ENCODE results near the gene PALD1.

Gene PALD1

GRCh38 chr10:70558871-70559810 lies 80.6 kb downstream of the PALD1 start:
- no peaks in the 10 kb centered on the region for H3K9me2 ChIP-seq (replicated peaks; ENCODE audit: control insufficient read depth, low read length)
- peaks cover 31% of the 10 kb centered on the region for H3K36me3 ChIP-seq (ENCODE audit: control insufficient read depth, low read length)
- H3K4me2 ChIP-seq (ENCODE audit: low read length): peak overlapping the region; percentile 44; the same call in 1 of the 2 replicates
- no peak overlapping the region for H3K27ac ChIP-seq (ENCODE audit: low read depth, low read length)
- no peaks in the 10 kb centered on the region for H3K9me3 ChIP-seq (ENCODE audit: control insufficient read depth, insufficient read depth, low read length)
- TF ChIP-seq, protein P1, sequence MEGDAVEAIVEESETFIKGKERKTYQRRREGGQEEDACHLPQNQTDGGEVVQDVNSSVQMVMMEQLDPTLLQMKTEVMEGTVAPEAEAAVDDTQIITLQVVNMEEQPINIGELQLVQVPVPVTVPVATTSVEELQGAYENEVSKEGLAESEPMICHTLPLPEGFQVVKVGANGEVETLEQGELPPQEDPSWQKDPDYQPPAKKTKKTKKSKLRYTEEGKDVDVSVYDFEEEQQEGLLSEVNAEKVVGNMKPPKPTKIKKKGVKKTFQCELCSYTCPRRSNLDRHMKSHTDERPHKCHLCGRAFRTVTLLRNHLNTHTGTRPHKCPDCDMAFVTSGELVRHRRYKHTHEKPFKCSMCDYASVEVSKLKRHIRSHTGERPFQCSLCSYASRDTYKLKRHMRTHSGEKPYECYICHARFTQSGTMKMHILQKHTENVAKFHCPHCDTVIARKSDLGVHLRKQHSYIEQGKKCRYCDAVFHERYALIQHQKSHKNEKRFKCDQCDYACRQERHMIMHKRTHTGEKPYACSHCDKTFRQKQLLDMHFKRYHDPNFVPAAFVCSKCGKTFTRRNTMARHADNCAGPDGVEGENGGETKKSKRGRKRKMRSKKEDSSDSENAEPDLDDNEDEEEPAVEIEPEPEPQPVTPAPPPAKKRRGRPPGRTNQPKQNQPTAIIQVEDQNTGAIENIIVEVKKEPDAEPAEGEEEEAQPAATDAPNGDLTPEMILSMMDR (IDR thresholded peaks at IDR 0.05; ENCODE audit: low read depth, low read length, poor library complexity, severe bottlenecking): peak; percentile 66
- TF ChIP-seq EZH2phosphoT487 (IDR thresholded peaks at IDR 0.05; ENCODE audit: borderline replicate concordance, low read length): no peak
- H3K4me3 ChIP-seq (ENCODE audit: low read length): no peak overlapping the region
- H3F3A ChIP-seq (ENCODE audit: control insufficient read depth, insufficient read depth): no peaks in the 10 kb centered on the region
- no peaks in the 10 kb centered on the region for H3K79me2 ChIP-seq (ENCODE audit: control insufficient read depth, low read length)
- peaks cover 54% of the 10 kb centered on the region for H3K4me1 ChIP-seq (ENCODE audit: control insufficient read depth, low read length)
- H4K20me1 ChIP-seq (ENCODE audit: control insufficient read depth, insufficient read depth, low read depth, low read length): no peaks in the 10 kb centered on the region
- no peaks in the 10 kb centered on the region for H3K27me3 ChIP-seq (ENCODE audit: control insufficient read depth, low read length)

- Histone ChIP-seq H3K4me1 (ENCODE audit: control insufficient read depth, low read length) (peaks cover 60% of the 10 kb centered on the region), H3K4me2 (ENCODE audit: low read length) (peak overlapping the region; percentile 44), H3K36me3 (ENCODE audit: control insufficient read depth, low read length) (peaks cover 34% of the 10 kb centered on the region), H3K9me2 (replicated peaks; ENCODE audit: control insufficient read depth, low read length) (no peaks in the 10 kb centered on the region), H3K79me2 (ENCODE audit: control insufficient read depth, low read length) (no peaks in the 10 kb centered on the region), H4K20me1 (ENCODE audit: control insufficient read depth, insufficient read depth, low read depth, low read length) (no peaks in the 10 kb centered on the region), H3K4me3 (ENCODE audit: low read length) (peak overlapping the region; percentile 5; the same call in 1 of the 2 replicates), H3K27ac (ENCODE audit: low read depth, low read length) (peak overlapping the region; percentile 12; the same call in 1 of the 2 replicates), H3K27me3 (ENCODE audit: control insufficient read depth, low read length) (no peaks in the 10 kb centered on the region), H3F3A (ENCODE audit: control insufficient read depth, insufficient read depth) (no peaks in the 10 kb centered on the region), H3K9me3 (ENCODE audit: control insufficient read depth, insufficient read depth, low read length) (no peaks in the 10 kb centered on the region)
- TF ChIP-seq EZH2phosphoT487 (IDR thresholded peaks at IDR 0.05; ENCODE audit: borderline replicate concordance, low read length): no peak
- TF ChIP-seq, protein P1 (IDR thresholded peaks at IDR 0.05; ENCODE audit: low read depth, low read length, poor library complexity, severe bottlenecking): no peak
Observed at GRCh38 chr10:70559861-70560260, 81.3 kb downstream of the PALD1 start.

GRCh38 chr10:70560511-70560941 lies 82.0 kb downstream of the PALD1 start:
- H3K4me2 ChIP-seq (ENCODE audit: low read length): peak overlapping the region; percentile 44
- no peak overlapping the region for H3K27ac ChIP-seq (ENCODE audit: low read depth, low read length)
- no peaks in the 10 kb centered on the region for H3K79me2 ChIP-seq (ENCODE audit: control insufficient read depth, low read length)
- no peak overlapping the region for H3K4me3 ChIP-seq (ENCODE audit: low read length)
- no peaks in the 10 kb centered on the region for H3K27me3 ChIP-seq (ENCODE audit: control insufficient read depth, low read length)
- no peaks in the 10 kb centered on the region for H4K20me1 ChIP-seq (ENCODE audit: control insufficient read depth, insufficient read depth, low read depth, low read length)
- TF ChIP-seq, protein P1 (IDR thresholded peaks at IDR 0.05; ENCODE audit: low read depth, low read length, poor library complexity, severe bottlenecking): no peak
- no peak for TF ChIP-seq EZH2phosphoT487 (IDR thresholded peaks at IDR 0.05; ENCODE audit: borderline replicate concordance, low read length)
- no peaks in the 10 kb centered on the region for H3F3A ChIP-seq (ENCODE audit: control insufficient read depth, insufficient read depth)
- no peaks in the 10 kb centered on the region for H3K9me2 ChIP-seq (replicated peaks; ENCODE audit: control insufficient read depth, low read length)
- peaks cover 31% of the 10 kb centered on the region for H3K36me3 ChIP-seq (ENCODE audit: control insufficient read depth, low read length)
- peaks cover 66% of the 10 kb centered on the region for H3K4me1 ChIP-seq (ENCODE audit: control insufficient read depth, low read length)
- H3K9me3 ChIP-seq (ENCODE audit: control insufficient read depth, insufficient read depth, low read length): no peaks in the 10 kb centered on the region

Measured in DOHH2 (cell line).